ENCODE data around the gene TPP2. TPM values are rescaled to one million over a fixed set of nuclear protein-coding genes. Genes with fewer than 3 reads are reported as not detected.

Gene TPP2
- total and polyA plus RNA-seq, 4 donors: 14.0 to 55.6 (median 22.4) TPM

GRCh38 chr13:102704238-102705058, 107.7 kb downstream of the TPP2 start:
- Histone ChIP-seq H3K9me3 (ENCODE audit: control insufficient read depth in 4 of 4, low read length in 3 of 4) (no peaks in the 10 kb centered on the region), H3K9ac (ENCODE audit: low read depth in 1 of 2, low read length in 2 of 2) (no peak overlapping the region), H3K4me3 (ENCODE audit: low read depth in 1 of 3, low read length in 3 of 3) (no peak overlapping the region), H3K27me3 (ENCODE audit: control insufficient read depth in 4 of 4, insufficient read depth in 4 of 4, low read length in 3 of 4) (no peaks in the 10 kb centered on the region), H3K36me3 (ENCODE audit: control insufficient read depth in 4 of 4, insufficient read depth in 3 of 4, low read depth in 1 of 4, low read length in 3 of 4) (no peaks in the 10 kb centered on the region), H3K4me1 (ENCODE audit: control insufficient read depth in 4 of 4, insufficient read depth in 4 of 4, low read length in 3 of 4) (no peaks in the 10 kb centered on the region), H3K27ac (ENCODE audit: low read depth in 1 of 2, low read length in 2 of 2) (no peak overlapping the region)
- 83% methylated on average over 6 of the region's 6 CpGs for whole genome bisulfite sequencing
- TF ChIP-seq REST (IDR thresholded peaks at IDR 0.05): no peak
- TF ChIP-seq, protein P1, sequence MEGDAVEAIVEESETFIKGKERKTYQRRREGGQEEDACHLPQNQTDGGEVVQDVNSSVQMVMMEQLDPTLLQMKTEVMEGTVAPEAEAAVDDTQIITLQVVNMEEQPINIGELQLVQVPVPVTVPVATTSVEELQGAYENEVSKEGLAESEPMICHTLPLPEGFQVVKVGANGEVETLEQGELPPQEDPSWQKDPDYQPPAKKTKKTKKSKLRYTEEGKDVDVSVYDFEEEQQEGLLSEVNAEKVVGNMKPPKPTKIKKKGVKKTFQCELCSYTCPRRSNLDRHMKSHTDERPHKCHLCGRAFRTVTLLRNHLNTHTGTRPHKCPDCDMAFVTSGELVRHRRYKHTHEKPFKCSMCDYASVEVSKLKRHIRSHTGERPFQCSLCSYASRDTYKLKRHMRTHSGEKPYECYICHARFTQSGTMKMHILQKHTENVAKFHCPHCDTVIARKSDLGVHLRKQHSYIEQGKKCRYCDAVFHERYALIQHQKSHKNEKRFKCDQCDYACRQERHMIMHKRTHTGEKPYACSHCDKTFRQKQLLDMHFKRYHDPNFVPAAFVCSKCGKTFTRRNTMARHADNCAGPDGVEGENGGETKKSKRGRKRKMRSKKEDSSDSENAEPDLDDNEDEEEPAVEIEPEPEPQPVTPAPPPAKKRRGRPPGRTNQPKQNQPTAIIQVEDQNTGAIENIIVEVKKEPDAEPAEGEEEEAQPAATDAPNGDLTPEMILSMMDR (IDR thresholded peaks at IDR 0.05; ENCODE audit: low read depth, low read length, missing input control): no peak
- TF ChIP-seq MAX (IDR thresholded peaks at IDR 0.05): no peak
- TF ChIP-seq FOXA1 (IDR thresholded peaks at IDR 0.05): no peak
- no peak for TF ChIP-seq YY1 (IDR thresholded peaks at IDR 0.05)
- TF ChIP-seq RAD21 (IDR thresholded peaks at IDR 0.05): no peak
- no peak for TF ChIP-seq HNF4G (IDR thresholded peaks at IDR 0.05)
- TF ChIP-seq NR2F2 (IDR thresholded peaks at IDR 0.05): no peak
- no peak for TF ChIP-seq ATF3 (IDR thresholded peaks at IDR 0.05)
- TF ChIP-seq GABPA (IDR thresholded peaks at IDR 0.05 in 1 of 2, conservative IDR thresholded peaks at IDR 0.05 in 1 of 2): no peak
- no peak for TF ChIP-seq RXRA (IDR thresholded peaks at IDR 0.05)
- no peak for TF ChIP-seq FOXA2 (IDR thresholded peaks at IDR 0.05)
- no peak for TF ChIP-seq HNF4A (conservative IDR thresholded peaks at IDR 0.05)
- TF ChIP-seq SP1 (IDR thresholded peaks at IDR 0.05): no peak
- TF ChIP-seq, protein P2, sequence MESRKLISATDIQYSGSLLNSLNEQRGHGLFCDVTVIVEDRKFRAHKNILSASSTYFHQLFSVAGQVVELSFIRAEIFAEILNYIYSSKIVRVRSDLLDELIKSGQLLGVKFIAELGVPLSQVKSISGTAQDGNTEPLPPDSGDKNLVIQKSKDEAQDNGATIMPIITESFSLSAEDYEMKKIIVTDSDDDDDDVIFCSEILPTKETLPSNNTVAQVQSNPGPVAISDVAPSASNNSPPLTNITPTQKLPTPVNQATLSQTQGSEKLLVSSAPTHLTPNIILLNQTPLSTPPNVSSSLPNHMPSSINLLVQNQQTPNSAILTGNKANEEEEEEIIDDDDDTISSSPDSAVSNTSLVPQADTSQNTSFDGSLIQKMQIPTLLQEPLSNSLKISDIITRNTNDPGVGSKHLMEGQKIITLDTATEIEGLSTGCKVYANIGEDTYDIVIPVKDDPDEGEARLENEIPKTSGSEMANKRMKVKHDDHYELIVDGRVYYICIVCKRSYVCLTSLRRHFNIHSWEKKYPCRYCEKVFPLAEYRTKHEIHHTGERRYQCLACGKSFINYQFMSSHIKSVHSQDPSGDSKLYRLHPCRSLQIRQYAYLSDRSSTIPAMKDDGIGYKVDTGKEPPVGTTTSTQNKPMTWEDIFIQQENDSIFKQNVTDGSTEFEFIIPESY (IDR thresholded peaks at IDR 0.05): no peak
- DNase-seq (ENCODE audit: low spot score): no peak

Measured in liver (tissue), 9 donors.